HG02884 (cell line): ENCODE data around the gene HEATR5B.
"Not testable (repeated sequence)": the region's sequence is repeated elsewhere in the genome, so short reads cannot be mapped to it uniquely, and the experiment has no call there.

Experiments
- ATAC-seq: cut with Tn5 transposase; IDR thresholded peaks from one replicate; pipeline ENCODE4 v1.9.1; 2021; ENCODE audit warnings: mild to moderate bottlenecking, moderate library complexity; ENCODE audit not compliant: unreplicated experiment

HEATR5B gene

GRCh38 chr2:36988008-36988407 lies 96.2 kb downstream of the HEATR5B start:
- ATAC-seq: no peak

GRCh38 chr2:36982467-36982866 lies 101.7 kb downstream of the HEATR5B start:
- no peak for ATAC-seq

- no peak for ATAC-seq
These were observed 102.3 kb downstream of the HEATR5B start for GRCh38 chr2:36981911-36982310.

GRCh38 chr2:36979007-36979406 lies 105.2 kb downstream of the HEATR5B start:
- not testable (repeated sequence) for ATAC-seq

GRCh38 chr2:36976065-36976464 lies 108.1 kb downstream of the HEATR5B start:
- ATAC-seq: no peak

GRCh38 chr2:36975306-36975705 lies 108.9 kb downstream of the HEATR5B start:
- no peak for ATAC-seq

- no peak for ATAC-seq
These were observed 110.9 kb downstream of the HEATR5B start for GRCh38 chr2:36973320-36973719.

GRCh38 chr2:36971990-36972389 lies 112.2 kb downstream of the HEATR5B start:
- ATAC-seq: no peak

GRCh38 chr2:36967236-36967876 lies 116.8 kb downstream of the HEATR5B start:
- ATAC-seq: no peak

- ATAC-seq: peak; percentile 95
These were observed 117.6 kb downstream of the HEATR5B start, which contains the start of gene STRN for GRCh38 chr2:36966370-36967235. Gene STRN, minus strand, starts transcription at chr2:36966536. Its CDS starts 73 bp downstream, at chr2:36966463.

GRCh38 chr2:36965751-36966369 lies 118.3 kb downstream of the HEATR5B start:
- ATAC-seq: peak; percentile 23

- ATAC-seq: no peak
These were observed 119.0 kb downstream of the HEATR5B start for GRCh38 chr2:36965206-36965605.

GRCh38 chr2:36964496-36965058 lies 119.6 kb downstream of the HEATR5B start:
- ATAC-seq: no peak

GRCh38 chr2:36963734-36964133 lies 120.4 kb downstream of the HEATR5B start:
- no peak for ATAC-seq

- no peak for ATAC-seq
These were observed 121.1 kb downstream of the HEATR5B start for GRCh38 chr2:36963106-36963505.

GRCh38 chr2:36960773-36961172 lies 123.4 kb downstream of the HEATR5B start:
- no peak for ATAC-seq

- no peak for ATAC-seq
These were observed 124.0 kb downstream of the HEATR5B start for GRCh38 chr2:36960005-36960675.

GRCh38 chr2:36954977-36955607 lies 129.1 kb downstream of the HEATR5B start:
- no peak for ATAC-seq

- ATAC-seq: no peak
These were observed 131.4 kb downstream of the HEATR5B start for GRCh38 chr2:36952748-36953197.

- ATAC-seq: no peak
These were observed 132.6 kb downstream of the HEATR5B start for GRCh38 chr2:36951574-36951973.
